H1 (cell line): ENCODE measurements around the gene MBD3. TPM values are rescaled to one million over a fixed set of nuclear protein-coding genes. Genes with fewer than 3 reads are reported as not detected.

Experiments used
- CTBP2 ChIP-seq: IDR thresholded peaks from 2 replicates; pipeline ENCODE4 v1.7.0; 2011; ENCODE audit warnings: borderline replicate concordance, mild to moderate bottlenecking, moderate library complexity, mixed read lengths, low read length; ENCODE audit not compliant: insufficient read depth, insufficient read length
- GABPA ChIP-seq: IDR thresholded peaks from 2 replicates; pipeline ENCODE4 v1.6.1; 2011; ENCODE audit warnings: mild to moderate bottlenecking, low read length, moderate library complexity, borderline replicate concordance; ENCODE audit not compliant: insufficient read depth
- POLR2A ChIP-seq, 2 experiments: IDR thresholded peaks; 1 replicate in 1 of 2; 2 replicates in 1 of 2; pipeline ENCODE4 v1.6.1; 2011; ENCODE audit warnings: low read depth in 2 of 2, low read length in 2 of 2, mild to moderate bottlenecking in 2 of 2; ENCODE audit errors: control extremely low read depth in 1 of 2
- polyA plus RNA-seq, 7 experiments: library from polyadenylated mRNA; depleted of rRNA in 3 of 7; stranded (reverse) in 5 of 7; unstranded in 2 of 7; fragments of >200 nt in 5 of 7; fragments of 200-250 nt in 2 of 7; gene quantifications; 1 replicate in 5 of 7; 2 replicates in 1 of 7; 4 replicates in 1 of 7; pipeline versions ENCODE4 v1.2.1 to v1.2.3, GENCODE V29; 2011 to 2013; ENCODE audit warnings: missing spikeins in 2 of 7, mixed read lengths in 2 of 7
- total RNA-seq: library from RNA; stranded (reverse); fragmentation: NEBNext Ultra II Directional; extraction: Animal tissue kit (Norgen Biotek cat#: 25700); gene quantifications from 2 replicates; pipeline ENCODE4 v1.2.1, GENCODE V29; 2021
- TF ChIP-seq, protein P1 (sequence below): IDR thresholded peaks from 2 replicates; pipeline ENCODE4 v1.6.1; 2012; ENCODE audit warnings: low read length, inconsistent platforms

Gene MBD3
- total and polyA plus RNA-seq, 2 of the 8 experiments (the other 6 are each of a cell fraction or from before 2014, with no cell fraction given), result 88.2 to 110 TPM

DNA sequence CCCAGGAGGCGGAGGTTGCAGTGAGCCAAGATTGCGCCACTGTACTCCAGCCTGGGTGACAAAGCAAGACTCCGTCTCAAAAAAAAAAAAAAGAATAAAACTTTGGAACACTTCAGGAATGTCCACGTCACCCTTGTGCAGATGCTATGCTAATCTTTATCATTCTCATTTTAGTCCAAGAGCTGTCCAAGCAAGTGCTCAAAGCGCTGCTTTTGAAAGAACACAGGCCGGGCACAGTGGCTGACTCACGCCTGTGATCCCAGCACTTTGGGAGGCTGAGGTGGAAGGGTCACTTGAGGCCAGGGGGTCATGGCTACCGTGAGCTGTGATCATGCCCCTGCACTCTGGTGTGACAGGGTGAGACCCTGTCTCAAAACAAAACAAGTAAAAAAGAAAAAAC, 23.7 kb upstream of the MBD3 start (continued):
- TF ChIP-seq, protein P1, sequence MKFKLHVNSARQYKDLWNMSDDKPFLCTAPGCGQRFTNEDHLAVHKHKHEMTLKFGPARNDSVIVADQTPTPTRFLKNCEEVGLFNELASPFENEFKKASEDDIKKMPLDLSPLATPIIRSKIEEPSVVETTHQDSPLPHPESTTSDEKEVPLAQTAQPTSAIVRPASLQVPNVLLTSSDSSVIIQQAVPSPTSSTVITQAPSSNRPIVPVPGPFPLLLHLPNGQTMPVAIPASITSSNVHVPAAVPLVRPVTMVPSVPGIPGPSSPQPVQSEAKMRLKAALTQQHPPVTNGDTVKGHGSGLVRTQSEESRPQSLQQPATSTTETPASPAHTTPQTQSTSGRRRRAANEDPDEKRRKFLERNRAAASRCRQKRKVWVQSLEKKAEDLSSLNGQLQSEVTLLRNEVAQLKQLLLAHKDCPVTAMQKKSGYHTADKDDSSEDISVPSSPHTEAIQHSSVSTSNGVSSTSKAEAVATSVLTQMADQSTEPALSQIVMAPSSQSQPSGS, result no peak
- TF ChIP-seq POLR2A (IDR thresholded peaks at IDR 0.05; ENCODE audit: control extremely low read depth in 1 of 2, low read depth in 2 of 2, low read length in 2 of 2) (no peak), CTBP2 (no peak), GABPA (no peak)
